Neural cell (in vitro differentiated cells): Measurements from ENCODE around the gene RFESD. TPM values are rescaled to one million over a fixed set of nuclear protein-coding genes. Genes with fewer than 3 reads are reported as not detected.

Experiments
- H2AFZ ChIP-seq: fragments of 200-600, 300-800 bp; sonication (generic), shearing (Covaris generic); 2 replicates; pipeline ENCODE4 v1.6.0; 2014; ENCODE audit warnings: low read depth, mild to moderate bottlenecking, antibody characterized with exemption, low read length, moderate library complexity
- H3F3A ChIP-seq: fragments of 200-600 bp; shearing (Covaris generic); 2 replicates; pipeline ENCODE4 v1.6.1; 2016; ENCODE audit warnings: mild to moderate bottlenecking, moderate library complexity, mixed read lengths, antibody characterized with exemption, low read length; ENCODE audit not compliant: insufficient read depth, poor library complexity, severe bottlenecking
- H3K27ac ChIP-seq: fragments of 200-600, 300-800 bp; sonication (generic), shearing (Covaris generic); 2 replicates; pipeline ENCODE4 v1.5.1; 2014; ENCODE audit warnings: mild to moderate bottlenecking, low read length, moderate library complexity
- H3K27me3 ChIP-seq: fragments of 300-800, 200-600 bp; sonication (generic), shearing (Covaris generic); 2 replicates; pipeline ENCODE4 v1.6.0; 2014; ENCODE audit warnings: mild to moderate bottlenecking, low read depth, low read length, moderate library complexity; ENCODE audit not compliant: insufficient read depth
- H3K36me3 ChIP-seq: fragments of 300-800, 200-600 bp; sonication (generic), shearing (Covaris generic); 2 replicates; pipeline ENCODE4 v1.5.1; 2014; ENCODE audit warnings: mild to moderate bottlenecking, antibody characterized with exemption, low read length, moderate library complexity; ENCODE audit not compliant: insufficient read depth
- H3K4me2 ChIP-seq: fragments of 300-800, 200-600 bp; sonication (generic), shearing (Covaris generic); 2 replicates; pipeline ENCODE4 v1.6.0; 2014; ENCODE audit warnings: mild to moderate bottlenecking, low read length
- H3K4me3 ChIP-seq: fragments of 300-800, 200-600 bp; sonication (generic), shearing (Covaris generic); 2 replicates; pipeline ENCODE4 v1.5.1; 2014; ENCODE audit warnings: mild to moderate bottlenecking, low read length, moderate library complexity
- H3K79me2 ChIP-seq: fragments of 200-600 bp; shearing (Covaris generic); replicated peaks from 2 replicates; pipeline ENCODE4 v1.6.0; 2014; ENCODE audit warnings: mild to moderate bottlenecking, low read length, moderate library complexity; ENCODE audit not compliant: insufficient read depth
- H3K9ac ChIP-seq: fragments of 300-800, 200-600 bp; sonication (generic), shearing (Covaris generic); 2 replicates; pipeline ENCODE4 v1.6.1; 2016; ENCODE audit warnings: mild to moderate bottlenecking, low read length, mixed read lengths
- H3K9me2 ChIP-seq: fragments of 200-600 bp; shearing (Covaris generic); 2 replicates; pipeline ENCODE4 v1.6.1; 2016; ENCODE audit warnings: mild to moderate bottlenecking, low read length, mixed read lengths; ENCODE audit not compliant: insufficient read depth
- H3K9me3 ChIP-seq: fragments of 200-600, 300-800 bp; sonication (generic), shearing (Covaris generic); 2 replicates; pipeline ENCODE4 v1.6.1; 2016; ENCODE audit warnings: mild to moderate bottlenecking, mixed run types, low read length, moderate library complexity, mixed read lengths
- H4K20me1 ChIP-seq: fragments of 200-600 bp; shearing (Covaris generic); 2 replicates; pipeline ENCODE4 v1.6.1; 2016; ENCODE audit warnings: mild to moderate bottlenecking, mixed run types; ENCODE audit not compliant: insufficient read depth
- EP300 ChIP-seq: fragments of 450-650 bp; conservative IDR thresholded peaks from 2 replicates; pipeline ENCODE4 v1.6.1; 2014; ENCODE audit warnings: antibody characterized with exemption, mild to moderate bottlenecking, moderate library complexity; ENCODE audit not compliant: poor library complexity, severe bottlenecking
- EZH2 ChIP-seq: fragments of 200-600, 300-800 bp; shearing (Covaris generic), sonication (generic); IDR thresholded peaks from 2 replicates; pipeline ENCODE4 v1.6.1; 2014; ENCODE audit warnings: antibody characterized with exemption, low read length, borderline replicate concordance, mild to moderate bottlenecking; ENCODE audit not compliant: insufficient read depth, poor library complexity, severe bottlenecking
- MXI1 ChIP-seq: fragments of 450-650 bp; conservative IDR thresholded peaks from 2 replicates; pipeline ENCODE4 v1.6.1; 2014; ENCODE audit warnings: antibody characterized with exemption, mild to moderate bottlenecking; ENCODE audit not compliant: poor library complexity, severe bottlenecking
- POLR2AphosphoS5 ChIP-seq: IDR thresholded peaks from 2 replicates; pipeline ENCODE4 v1.6.1; 2012
- RAD21 ChIP-seq: fragments of 450-650 bp; conservative IDR thresholded peaks from 2 replicates; pipeline ENCODE4 v1.6.1; 2014; ENCODE audit warnings: antibody characterized with exemption, mild to moderate bottlenecking, moderate library complexity
- SMC3 ChIP-seq: fragments of 450-650 bp; conservative IDR thresholded peaks from 2 replicates; pipeline ENCODE4 v1.6.1; 2014; ENCODE audit warnings: antibody characterized with exemption, mild to moderate bottlenecking, moderate library complexity; ENCODE audit not compliant: poor library complexity
- TAF1 ChIP-seq: IDR thresholded peaks from 2 replicates; pipeline ENCODE4 v1.6.1; 2012; ENCODE audit warnings: low read depth
- polyA plus RNA-seq: library from polyadenylated mRNA; depleted of rRNA; stranded (reverse); fragments of >200 nt; gene quantifications from 2 replicates; pipeline ENCODE4 v1.2.3, GENCODE V29; 2014
- TF ChIP-seq, protein P1 (sequence below): fragments of 450-650 bp; IDR thresholded peaks from 2 replicates; pipeline ENCODE4 v1.5.1; 2014; ENCODE audit warnings: antibody characterized with exemption, mild to moderate bottlenecking, moderate library complexity; ENCODE audit not compliant: poor library complexity, severe bottlenecking
- TF ChIP-seq, protein P2 (sequence below): IDR thresholded peaks from 2 replicates; pipeline ENCODE4 v1.6.1; 2012; ENCODE audit warnings: borderline replicate concordance

RFESD gene
- polyA plus RNA-seq, 1 donor from 2014 or later = not detected

DNA sequence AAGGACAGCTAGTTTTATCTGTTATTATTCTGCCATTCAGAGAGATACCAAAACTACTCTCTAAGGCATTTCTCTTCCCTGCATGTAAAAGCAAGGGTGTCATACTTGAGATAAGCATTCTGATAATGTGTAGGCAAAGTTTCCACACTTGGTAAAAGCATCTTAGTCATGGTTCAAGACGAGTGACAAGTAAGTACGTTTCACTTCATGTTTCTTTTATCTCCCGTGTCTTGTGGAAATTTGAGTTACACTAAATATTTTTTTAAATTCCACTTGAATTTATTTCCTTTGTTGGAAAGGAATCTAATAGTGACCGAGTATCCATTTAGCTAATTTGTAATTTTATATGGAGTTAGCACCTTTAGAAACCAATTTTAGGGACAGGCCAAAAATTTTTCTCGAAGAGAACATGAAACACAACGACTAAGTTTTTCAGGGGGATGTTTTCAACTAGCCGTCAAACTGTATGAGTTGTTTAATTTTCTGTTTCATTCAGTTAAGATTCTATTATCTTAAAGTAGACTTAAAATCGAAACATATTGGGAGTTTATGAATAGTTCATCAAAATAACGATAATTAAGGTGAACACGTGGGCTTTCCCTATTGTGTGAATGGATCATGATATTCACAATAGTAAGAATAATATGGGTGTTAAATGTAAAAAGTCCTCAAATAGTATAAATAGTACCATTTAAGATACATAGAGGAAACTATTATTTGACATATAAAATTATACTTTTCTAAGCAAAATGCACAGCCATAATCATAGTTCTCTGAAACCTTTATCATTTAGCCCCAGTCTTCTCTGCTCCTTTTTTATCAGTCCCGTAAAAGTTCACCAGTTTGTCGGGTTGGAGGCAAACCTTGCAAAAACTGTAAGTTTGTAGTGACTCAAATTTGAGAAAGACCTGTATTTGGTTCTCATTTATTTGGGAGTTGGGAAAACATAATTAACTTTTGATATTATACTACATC lies 1.6 kb downstream of the RFESD start:
- Histone ChIP-seq H3K9me2 (no peaks in the 10 kb centered on the region), H3K4me3 (no peak overlapping the region), H3K27me3 (no peaks in the 10 kb centered on the region), H3K27ac (no peak overlapping the region), H4K20me1 (no peaks in the 10 kb centered on the region), H3K4me2 (no peak overlapping the region), H3F3A (no peaks in the 10 kb centered on the region), H3K9me3 (peaks cover 3% of the 10 kb centered on the region), H2AFZ (no peak overlapping the region), H3K36me3 (no peaks in the 10 kb centered on the region), H3K79me2 (no peaks in the 10 kb centered on the region), H3K9ac (no peak overlapping the region)
- TF ChIP-seq SMC3 (no peak), TAF1 (no peak)

DNA sequence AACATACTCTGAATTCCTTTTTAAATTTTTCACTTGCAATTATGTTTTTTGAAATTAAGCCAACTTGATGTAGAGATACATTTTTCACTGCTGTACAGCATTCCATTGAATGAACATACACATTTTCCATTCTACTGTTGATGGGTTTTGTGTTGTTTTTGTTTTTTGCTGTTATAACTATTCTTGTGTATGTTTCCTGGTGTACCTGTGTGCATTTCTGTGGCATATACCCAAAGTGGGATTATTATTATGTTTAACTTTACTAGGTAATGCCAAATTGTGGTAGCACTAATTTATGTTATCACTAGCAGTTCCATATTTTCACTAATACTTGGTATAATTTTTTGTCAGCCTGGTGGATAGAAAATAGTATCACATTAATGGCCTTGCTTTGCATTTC lies 2.7 kb downstream of the RFESD start:
- Histone ChIP-seq H3K27ac (no peak overlapping the region), H3K79me2 (no peaks in the 10 kb centered on the region), H3K27me3 (no peaks in the 10 kb centered on the region), H3K36me3 (no peaks in the 10 kb centered on the region), H3K9me3 (peaks cover 3% of the 10 kb centered on the region), H3K9me2 (no peaks in the 10 kb centered on the region), H2AFZ (no peak overlapping the region), H4K20me1 (no peaks in the 10 kb centered on the region), H3K4me3 (no peak overlapping the region), H3K9ac (no peak overlapping the region), H3F3A (no peaks in the 10 kb centered on the region), H3K4me2 (no peak overlapping the region)
- TF ChIP-seq MXI1 = no peak
- no peak for TF ChIP-seq SMC3
- no peak for TF ChIP-seq RAD21
- TF ChIP-seq POLR2AphosphoS5 = no peak
- TF ChIP-seq EP300 = no peak
- TF ChIP-seq EZH2 = no peak
- TF ChIP-seq, protein P1, sequence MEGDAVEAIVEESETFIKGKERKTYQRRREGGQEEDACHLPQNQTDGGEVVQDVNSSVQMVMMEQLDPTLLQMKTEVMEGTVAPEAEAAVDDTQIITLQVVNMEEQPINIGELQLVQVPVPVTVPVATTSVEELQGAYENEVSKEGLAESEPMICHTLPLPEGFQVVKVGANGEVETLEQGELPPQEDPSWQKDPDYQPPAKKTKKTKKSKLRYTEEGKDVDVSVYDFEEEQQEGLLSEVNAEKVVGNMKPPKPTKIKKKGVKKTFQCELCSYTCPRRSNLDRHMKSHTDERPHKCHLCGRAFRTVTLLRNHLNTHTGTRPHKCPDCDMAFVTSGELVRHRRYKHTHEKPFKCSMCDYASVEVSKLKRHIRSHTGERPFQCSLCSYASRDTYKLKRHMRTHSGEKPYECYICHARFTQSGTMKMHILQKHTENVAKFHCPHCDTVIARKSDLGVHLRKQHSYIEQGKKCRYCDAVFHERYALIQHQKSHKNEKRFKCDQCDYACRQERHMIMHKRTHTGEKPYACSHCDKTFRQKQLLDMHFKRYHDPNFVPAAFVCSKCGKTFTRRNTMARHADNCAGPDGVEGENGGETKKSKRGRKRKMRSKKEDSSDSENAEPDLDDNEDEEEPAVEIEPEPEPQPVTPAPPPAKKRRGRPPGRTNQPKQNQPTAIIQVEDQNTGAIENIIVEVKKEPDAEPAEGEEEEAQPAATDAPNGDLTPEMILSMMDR = no peak
- TF ChIP-seq TAF1 = no peak
- TF ChIP-seq, protein P2, sequence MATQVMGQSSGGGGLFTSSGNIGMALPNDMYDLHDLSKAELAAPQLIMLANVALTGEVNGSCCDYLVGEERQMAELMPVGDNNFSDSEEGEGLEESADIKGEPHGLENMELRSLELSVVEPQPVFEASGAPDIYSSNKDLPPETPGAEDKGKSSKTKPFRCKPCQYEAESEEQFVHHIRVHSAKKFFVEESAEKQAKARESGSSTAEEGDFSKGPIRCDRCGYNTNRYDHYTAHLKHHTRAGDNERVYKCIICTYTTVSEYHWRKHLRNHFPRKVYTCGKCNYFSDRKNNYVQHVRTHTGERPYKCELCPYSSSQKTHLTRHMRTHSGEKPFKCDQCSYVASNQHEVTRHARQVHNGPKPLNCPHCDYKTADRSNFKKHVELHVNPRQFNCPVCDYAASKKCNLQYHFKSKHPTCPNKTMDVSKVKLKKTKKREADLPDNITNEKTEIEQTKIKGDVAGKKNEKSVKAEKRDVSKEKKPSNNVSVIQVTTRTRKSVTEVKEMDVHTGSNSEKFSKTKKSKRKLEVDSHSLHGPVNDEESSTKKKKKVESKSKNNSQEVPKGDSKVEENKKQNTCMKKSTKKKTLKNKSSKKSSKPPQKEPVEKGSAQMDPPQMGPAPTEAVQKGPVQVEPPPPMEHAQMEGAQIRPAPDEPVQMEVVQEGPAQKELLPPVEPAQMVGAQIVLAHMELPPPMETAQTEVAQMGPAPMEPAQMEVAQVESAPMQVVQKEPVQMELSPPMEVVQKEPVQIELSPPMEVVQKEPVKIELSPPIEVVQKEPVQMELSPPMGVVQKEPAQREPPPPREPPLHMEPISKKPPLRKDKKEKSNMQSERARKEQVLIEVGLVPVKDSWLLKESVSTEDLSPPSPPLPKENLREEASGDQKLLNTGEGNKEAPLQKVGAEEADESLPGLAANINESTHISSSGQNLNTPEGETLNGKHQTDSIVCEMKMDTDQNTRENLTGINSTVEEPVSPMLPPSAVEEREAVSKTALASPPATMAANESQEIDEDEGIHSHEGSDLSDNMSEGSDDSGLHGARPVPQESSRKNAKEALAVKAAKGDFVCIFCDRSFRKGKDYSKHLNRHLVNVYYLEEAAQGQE = no peak
